Ascending aorta (tissue), 2 donors: ENCODE data around the gene CDC37. TPM values are rescaled to one million over a fixed set of nuclear protein-coding genes. Genes with fewer than 3 reads are reported as not detected.

ENCODE experiments used
- DNase-seq, 2 donors: peaks; one replicate each; pipeline ENCODE4 v3.0.0-alpha.2; 2019; ENCODE audit warnings: low spot score in 2 of 2
- H3K27ac ChIP-seq, 2 donors: fragments of 200-600 bp; sonication (generic); one replicate each; pipeline ENCODE4 v1.5.1; 2016 to 2017; ENCODE audit warnings: mild to moderate bottlenecking in 1 of 2
- H3K27me3 ChIP-seq: fragments of 200-600 bp; sonication (generic); one replicate; pipeline ENCODE4 v1.5.1; 2017
- H3K36me3 ChIP-seq, 2 donors: fragments of 200-600 bp; sonication (generic); one replicate each; pipeline ENCODE4 v1.5.1; 2016
- H3K4me1 ChIP-seq, 2 donors: fragments of 200-600 bp; sonication (generic); one replicate each; pipeline ENCODE4 v1.5.1; 2016 to 2017; ENCODE audit warnings: mild to moderate bottlenecking in 1 of 2
- H3K4me3 ChIP-seq, 2 donors: fragments of 200-600 bp; sonication (generic); one replicate each; pipeline ENCODE4 v1.5.1; 2016 to 2017; ENCODE audit warnings: mild to moderate bottlenecking in 1 of 2
- H3K9me3 ChIP-seq, 2 donors: fragments of 200-600 bp; sonication (generic); one replicate each; pipeline ENCODE4 v1.5.1; 2016
- intact Hi-C: fragments of 100-400 bp; cut with DNase I; formaldehyde crosslinking; loops from one replicate; pipeline ENCODE4 v1.15.1; 2023
- total RNA-seq: library from RNA; depleted of rRNA; stranded (reverse); fragments of >200 nt; gene quantifications from one replicate; pipeline ENCODE4 v1.1.0, GENCODE V29; 2016
- TF ChIP-seq, protein P1 (sequence below), 3 experiments: fragments of 200-600 bp in 2 of 3; fragments of 450-650 bp in 1 of 3; sonication (generic) in 2 of 3; IDR thresholded peaks; one replicate each; pipeline ENCODE4 v1.5.1; 2016 to 2019; ENCODE audit warnings: antibody characterized with exemption in 3 of 3, mild to moderate bottlenecking in 1 of 3, moderate library complexity in 1 of 3

CDC37 gene
- total RNA-seq, 1 donor from 2014 or later: 183 TPM

DNA sequence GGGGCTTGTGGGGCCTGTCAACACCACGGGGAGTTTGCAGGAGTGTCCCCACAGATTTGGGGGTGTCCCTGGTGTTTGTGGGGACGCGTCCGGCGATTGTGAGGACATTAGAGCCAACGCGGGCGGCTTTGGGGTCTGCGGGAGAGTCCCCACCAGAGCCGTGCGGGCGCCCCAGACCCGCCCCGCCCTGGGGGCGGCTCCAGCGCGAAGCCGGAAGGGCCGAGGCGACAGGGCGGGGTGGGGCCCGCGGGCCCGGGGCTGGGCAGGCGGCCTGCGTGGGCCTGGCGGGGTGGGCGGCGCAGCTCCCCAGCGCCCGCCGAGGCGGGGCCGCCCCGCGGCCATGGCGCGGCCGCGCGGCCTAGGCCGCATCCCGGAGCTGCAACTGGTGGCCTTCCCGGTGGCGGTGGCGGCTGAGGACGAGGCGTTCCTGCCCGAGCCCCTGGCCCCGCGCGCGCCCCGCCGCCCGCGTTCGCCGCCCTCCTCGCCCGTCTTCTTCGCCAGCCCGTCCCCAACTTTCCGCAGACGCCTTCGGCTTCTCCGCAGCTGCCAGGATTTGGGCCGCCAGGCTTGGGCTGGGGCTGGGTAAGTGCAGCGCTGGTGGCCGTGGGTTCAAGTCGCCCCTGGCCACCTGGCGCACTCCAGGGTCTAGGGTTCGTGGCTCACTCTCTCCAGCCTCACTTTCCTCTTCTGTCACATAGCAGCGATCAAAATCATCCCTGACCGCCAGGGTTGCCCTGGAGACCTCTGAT is 27.3 kb upstream of the CDC37 start:
- Histone ChIP-seq H3K36me3 (no peaks in the 10 kb centered on the region), H3K27ac (peak overlapping the region; percentile 37 to 49), H3K4me3 (peak overlapping the region; percentile 77), H3K4me1 (peaks cover 5 to 15% of the 10 kb centered on the region in 2 donors), H3K9me3 (no peaks in the 10 kb centered on the region), H3K27me3 (no peaks in the 10 kb centered on the region)
- intact Hi-C loops: no loop called here
- TF ChIP-seq, protein P1, sequence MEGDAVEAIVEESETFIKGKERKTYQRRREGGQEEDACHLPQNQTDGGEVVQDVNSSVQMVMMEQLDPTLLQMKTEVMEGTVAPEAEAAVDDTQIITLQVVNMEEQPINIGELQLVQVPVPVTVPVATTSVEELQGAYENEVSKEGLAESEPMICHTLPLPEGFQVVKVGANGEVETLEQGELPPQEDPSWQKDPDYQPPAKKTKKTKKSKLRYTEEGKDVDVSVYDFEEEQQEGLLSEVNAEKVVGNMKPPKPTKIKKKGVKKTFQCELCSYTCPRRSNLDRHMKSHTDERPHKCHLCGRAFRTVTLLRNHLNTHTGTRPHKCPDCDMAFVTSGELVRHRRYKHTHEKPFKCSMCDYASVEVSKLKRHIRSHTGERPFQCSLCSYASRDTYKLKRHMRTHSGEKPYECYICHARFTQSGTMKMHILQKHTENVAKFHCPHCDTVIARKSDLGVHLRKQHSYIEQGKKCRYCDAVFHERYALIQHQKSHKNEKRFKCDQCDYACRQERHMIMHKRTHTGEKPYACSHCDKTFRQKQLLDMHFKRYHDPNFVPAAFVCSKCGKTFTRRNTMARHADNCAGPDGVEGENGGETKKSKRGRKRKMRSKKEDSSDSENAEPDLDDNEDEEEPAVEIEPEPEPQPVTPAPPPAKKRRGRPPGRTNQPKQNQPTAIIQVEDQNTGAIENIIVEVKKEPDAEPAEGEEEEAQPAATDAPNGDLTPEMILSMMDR (IDR thresholded peaks at IDR 0.05): no peak
- DNase-seq: peak in 1 of 2 donors; percentile 71

- Histone ChIP-seq H3K9me3 (no peaks in the 10 kb centered on the region), H3K4me1 (peaks cover 5 to 18% of the 10 kb centered on the region in 2 donors), H3K27ac (no peak overlapping the region), H3K27me3 (peaks cover 3% of the 10 kb centered on the region), H3K36me3 (no peaks in the 10 kb centered on the region), H3K4me3 (no peak overlapping the region)
- intact Hi-C loops: no loop called here
- TF ChIP-seq, protein P1 (IDR thresholded peaks at IDR 0.05): no peak
- DNase-seq: no peak
Measured at GRCh38 chr19:10428996-10429381, 25.6 kb upstream of the CDC37 start.

- DNase-seq: no peak
- Histone ChIP-seq H3K4me3 (no peak overlapping the region), H3K27me3 (peaks cover 3% of the 10 kb centered on the region), H3K4me1 (peaks cover 0 to 13% of the 10 kb centered on the region in 2 donors), H3K36me3 (no peaks in the 10 kb centered on the region), H3K27ac (no peak overlapping the region), H3K9me3 (no peaks in the 10 kb centered on the region)
- TF ChIP-seq, protein P1 (IDR thresholded peaks at IDR 0.05): no peak
- intact Hi-C loops: no loop called here
Measured at GRCh38 chr19:10427169-10427568, 23.8 kb upstream of the CDC37 start.

- Histone ChIP-seq H3K27me3 (peaks cover 31% of the 10 kb centered on the region), H3K4me1 (peaks cover 16 to 19% of the 10 kb centered on the region in 2 donors), H3K27ac (no peak overlapping the region), H3K9me3 (no peaks in the 10 kb centered on the region), H3K4me3 (peak overlapping the region; percentile 41 to 58), H3K36me3 (no peaks in the 10 kb centered on the region)
- peak in 1 of 2 donors; percentile 84 for DNase-seq
- intact Hi-C loops: loop anchor here (1.0 kb wide), 1 partner anchor 20 kb away; no protein-coding TSS in a partner anchor
- TF ChIP-seq, protein P1 (IDR thresholded peaks at IDR 0.05): peak; percentile 79 to 96 (median 92)
Measured at GRCh38 chr19:10424011-10424637, 20.8 kb upstream of the CDC37 start.

- intact Hi-C loops: no loop called here
- TF ChIP-seq, protein P1 (IDR thresholded peaks at IDR 0.05): no peak
- H3K4me1 ChIP-seq: peaks cover 19 to 21% of the 10 kb centered on the region in 2 donors
- no peak overlapping the region for H3K27ac ChIP-seq
- no peak for DNase-seq
- no peaks in the 10 kb centered on the region for H3K36me3 ChIP-seq
- H3K27me3 ChIP-seq: peaks cover 40% of the 10 kb centered on the region
- no peak overlapping the region for H3K4me3 ChIP-seq
- no peaks in the 10 kb centered on the region for H3K9me3 ChIP-seq
Measured at GRCh38 chr19:10422846-10423245, 19.5 kb upstream of the CDC37 start.
